WTC11 (cell line): ENCODE measurements around the gene GOLGA5. TPM values are rescaled to one million over a fixed set of nuclear protein-coding genes. Genes with fewer than 3 reads are reported as not detected.
"Not testable (repeated sequence)": the region's sequence is repeated elsewhere in the genome, so short reads cannot be mapped to it uniquely, and the experiment has no call there.

Source experiments
- ATAC-seq: fragments of 200-7000 bp; cut with Tn5 transposase; 2 replicates; pipeline ENCODE4 v1.10.0; 2021; ENCODE audit warnings: mild to moderate bottlenecking, moderate library complexity
- CTCF ChIA-PET: fragments of 300-600 bp; sonication (Branson Sonifier 250); formaldehyde crosslinking; loops from one replicate; lab custom pipeline; 2021; ENCODE audit warnings: antibody characterized with exemption; lab: Charles Lee
- POLR2A ChIA-PET: fragments of 350-600 bp; sonication (Branson Sonifier 250); formaldehyde crosslinking; loops from one replicate; lab custom pipeline; 2021; ENCODE audit warnings: antibody characterized with exemption; lab: Charles Lee
- DNase-seq: peaks from one replicate; pipeline ENCODE4 v3.0.0; 2021; ENCODE audit warnings: low spot score
- H3K27ac Mint-ChIP-seq: 2 replicates; pipeline ENCODE4 v1.8.0; 2021; ENCODE audit warnings: mixed read lengths
- H3K27me3 Mint-ChIP-seq: 2 replicates; pipeline ENCODE4 v1.8.0; 2021; ENCODE audit warnings: low read depth, mild to moderate bottlenecking, moderate library complexity, mixed read lengths
- H3K36me3 Mint-ChIP-seq: 2 replicates; pipeline ENCODE4 v1.8.0; 2021; ENCODE audit warnings: mixed read lengths
- H3K4me1 Mint-ChIP-seq: 2 replicates; pipeline ENCODE4 v1.8.0; 2022; ENCODE audit warnings: mixed read lengths
- H3K4me3 Mint-ChIP-seq: 2 replicates; pipeline ENCODE4 v1.8.0; 2021; ENCODE audit warnings: mild to moderate bottlenecking, moderate library complexity, mixed read lengths
- H3K9me3 Mint-ChIP-seq: 2 replicates; pipeline ENCODE4 v1.8.0; 2021; ENCODE audit warnings: mixed read lengths
- FOXK1 ChIP-seq: sonication (generic); formaldehyde crosslinking; IDR thresholded peaks from 2 replicates; pipeline ENCODE4 v1.8.0; 2022; ENCODE audit warnings: mild to moderate bottlenecking, moderate library complexity, missing genetic modification reagents
- FOXP1 ChIP-seq: sonication (generic); formaldehyde crosslinking; IDR thresholded peaks from 2 replicates; pipeline ENCODE4 v1.8.0; 2022; ENCODE audit warnings: missing genetic modification reagents, mild to moderate bottlenecking, moderate library complexity, borderline replicate concordance
- RORB ChIP-seq: fragments of 250-450 bp; sonication (Bioruptor Pico); IDR thresholded peaks from 2 replicates; pipeline ENCODE4 v1.9.0; 2021; ENCODE audit warnings: mild to moderate bottlenecking
- SOX15 ChIP-seq: fragments of 250-450 bp; sonication (Bioruptor Pico); IDR thresholded peaks from 2 replicates; pipeline ENCODE4 v1.9.0; 2021; ENCODE audit warnings: mild to moderate bottlenecking
- total RNA-seq: library from RNA; stranded (reverse); gene quantifications from 3 replicates; pipeline ENCODE4 v1.2.3, GENCODE V29; 2021
- TF ChIP-seq, protein P1 (sequence below): sonication (generic); formaldehyde crosslinking; conservative IDR thresholded peaks from 2 replicates; pipeline ENCODE4 v1.8.1; 2023; ENCODE audit warnings: mild to moderate bottlenecking, low read depth, missing genetic modification reagents, moderate library complexity
- TF ChIP-seq, protein P2 (sequence below): sonication (generic); formaldehyde crosslinking; IDR thresholded peaks from 2 replicates; pipeline ENCODE4 v1.8.1; 2023; ENCODE audit warnings: mild to moderate bottlenecking, missing genetic modification reagents, moderate library complexity
- TF ChIP-seq, protein P3 (sequence below): sonication (generic); formaldehyde crosslinking; IDR thresholded peaks from 2 replicates; pipeline ENCODE4 v1.8.0; 2022; ENCODE audit warnings: mild to moderate bottlenecking, missing genetic modification reagents
- TF ChIP-seq, protein P4 (sequence below): sonication (generic); formaldehyde crosslinking; IDR thresholded peaks from 2 replicates; pipeline ENCODE4 v1.8.0; 2023; ENCODE audit warnings: missing genetic modification reagents, mild to moderate bottlenecking, borderline replicate concordance
- TF ChIP-seq, protein P5 (sequence below): sonication (generic); formaldehyde crosslinking; IDR thresholded peaks from 2 replicates; pipeline ENCODE4 v1.8.0; 2023; ENCODE audit warnings: mild to moderate bottlenecking, missing genetic modification reagents
- TF ChIP-seq, protein P6 (sequence below): sonication (generic); formaldehyde crosslinking; IDR thresholded peaks from 2 replicates; pipeline ENCODE4 v1.8.1; 2022; ENCODE audit warnings: low read depth, missing genetic modification reagents, borderline replicate concordance

Gene GOLGA5
- total RNA-seq, 1 experiment from 2014 or later = 27.0 TPM

DNA sequence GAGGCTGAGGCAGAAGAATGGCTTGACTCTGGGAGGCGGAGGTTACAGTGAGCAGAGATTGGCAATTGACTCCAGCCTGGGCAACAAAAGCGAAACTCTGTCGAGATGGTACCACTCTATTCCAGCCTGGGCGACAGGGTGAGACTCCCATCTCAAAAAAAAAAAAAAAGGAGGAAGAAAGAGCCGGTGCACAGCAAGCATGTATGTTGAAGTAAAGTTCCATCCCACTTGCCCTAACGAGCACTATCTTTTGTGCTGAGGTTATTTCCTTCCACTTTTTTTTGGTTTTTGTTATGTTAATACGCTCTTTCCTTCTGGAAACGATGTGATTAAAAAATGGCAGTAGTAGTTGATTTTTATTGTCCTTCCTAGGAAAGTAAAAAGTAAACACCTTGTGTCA, 19.5 kb upstream of the GOLGA5 start (continued):
- TF ChIP-seq, protein P1, sequence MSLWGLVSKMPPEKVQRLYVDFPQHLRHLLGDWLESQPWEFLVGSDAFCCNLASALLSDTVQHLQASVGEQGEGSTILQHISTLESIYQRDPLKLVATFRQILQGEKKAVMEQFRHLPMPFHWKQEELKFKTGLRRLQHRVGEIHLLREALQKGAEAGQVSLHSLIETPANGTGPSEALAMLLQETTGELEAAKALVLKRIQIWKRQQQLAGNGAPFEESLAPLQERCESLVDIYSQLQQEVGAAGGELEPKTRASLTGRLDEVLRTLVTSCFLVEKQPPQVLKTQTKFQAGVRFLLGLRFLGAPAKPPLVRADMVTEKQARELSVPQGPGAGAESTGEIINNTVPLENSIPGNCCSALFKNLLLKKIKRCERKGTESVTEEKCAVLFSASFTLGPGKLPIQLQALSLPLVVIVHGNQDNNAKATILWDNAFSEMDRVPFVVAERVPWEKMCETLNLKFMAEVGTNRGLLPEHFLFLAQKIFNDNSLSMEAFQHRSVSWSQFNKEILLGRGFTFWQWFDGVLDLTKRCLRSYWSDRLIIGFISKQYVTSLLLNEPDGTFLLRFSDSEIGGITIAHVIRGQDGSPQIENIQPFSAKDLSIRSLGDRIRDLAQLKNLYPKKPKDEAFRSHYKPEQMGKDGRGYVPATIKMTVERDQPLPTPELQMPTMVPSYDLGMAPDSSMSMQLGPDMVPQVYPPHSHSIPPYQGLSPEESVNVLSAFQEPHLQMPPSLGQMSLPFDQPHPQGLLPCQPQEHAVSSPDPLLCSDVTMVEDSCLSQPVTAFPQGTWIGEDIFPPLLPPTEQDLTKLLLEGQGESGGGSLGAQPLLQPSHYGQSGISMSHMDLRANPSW (CRISPR knock-in tag) = no peak
- no peak for TF ChIP-seq RORB (CRISPR knock-in tag)

DNA sequence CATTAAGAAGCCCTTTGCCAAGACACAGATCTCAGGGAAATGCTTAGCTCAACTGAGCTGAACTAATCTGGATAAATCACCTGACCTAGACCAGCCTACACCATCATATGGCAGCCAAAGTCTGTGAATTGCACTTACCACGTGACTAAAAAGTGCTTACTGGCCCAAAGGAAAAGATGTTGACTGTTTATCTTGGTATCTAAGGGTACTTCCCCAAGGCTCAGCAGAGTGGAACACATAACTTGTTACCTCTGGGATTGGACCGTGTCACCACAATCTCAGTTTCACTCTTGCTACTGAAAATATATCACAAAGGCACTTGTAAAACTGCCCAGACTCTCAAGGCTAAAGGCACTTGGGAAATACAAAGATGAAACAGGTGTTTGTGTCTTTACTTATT, 18.8 kb upstream of the GOLGA5 start:
- ATAC-seq, H3K27ac Mint-ChIP-seq, POLR2A ChIA-PET, DNase-seq, H3K27me3 Mint-ChIP-seq, H3K36me3 Mint-ChIP-seq, H3K4me3 Mint-ChIP-seq, H3K4me1 Mint-ChIP-seq: not testable (repeated sequence)
- H3K9me3 Mint-ChIP-seq = peaks cover 17% of the 10 kb centered on the region
- CTCF ChIA-PET = interaction anchor here (0.6 kb wide), 1 partner anchor 378 kb away, joined by 3 read pairs; no protein-coding TSS in a partner anchor

DNA sequence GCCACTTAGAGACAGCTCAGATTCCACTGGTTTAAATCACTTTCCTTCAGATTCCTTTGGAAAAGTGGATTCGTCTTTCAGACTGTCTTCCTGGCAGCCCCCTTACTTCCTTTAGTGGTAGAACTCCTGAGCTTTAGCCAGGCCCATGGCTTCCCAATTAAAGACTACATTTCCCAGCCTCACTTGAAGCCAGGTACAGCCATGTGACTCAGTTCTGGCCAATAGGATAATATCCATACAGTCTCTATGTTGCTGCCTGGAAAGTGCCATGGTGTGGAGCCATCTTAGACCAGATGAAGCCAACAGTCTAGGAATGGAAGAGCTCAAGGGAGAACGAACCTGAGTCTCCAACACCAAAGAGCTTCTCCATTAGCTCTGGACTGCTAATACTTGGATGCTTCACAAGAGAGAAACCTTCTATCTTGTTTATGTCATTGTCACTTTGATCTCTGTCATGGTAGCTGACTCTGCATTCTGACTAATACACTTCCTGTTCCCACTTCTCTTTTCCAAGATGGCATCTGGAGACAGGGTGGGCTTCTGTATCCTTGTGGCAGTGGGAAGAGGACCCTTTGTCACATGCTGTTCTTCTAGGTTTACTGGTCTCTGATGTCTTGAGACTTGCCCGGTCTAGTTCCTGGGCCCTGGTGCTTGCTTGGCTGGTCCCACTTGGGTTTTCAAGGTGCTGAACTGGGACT, 15.1 kb upstream of the GOLGA5 start:
- POLR2A ChIA-PET = interaction anchor here (0.6 kb wide), 1 partner anchor 1016 kb away, joined by 9 read pairs; no protein-coding TSS in a partner anchor
- H3K9me3 Mint-ChIP-seq = peaks cover 13% of the 10 kb centered on the region; the same call in 1 of the 2 replicates
- TF ChIP-seq, protein P2, sequence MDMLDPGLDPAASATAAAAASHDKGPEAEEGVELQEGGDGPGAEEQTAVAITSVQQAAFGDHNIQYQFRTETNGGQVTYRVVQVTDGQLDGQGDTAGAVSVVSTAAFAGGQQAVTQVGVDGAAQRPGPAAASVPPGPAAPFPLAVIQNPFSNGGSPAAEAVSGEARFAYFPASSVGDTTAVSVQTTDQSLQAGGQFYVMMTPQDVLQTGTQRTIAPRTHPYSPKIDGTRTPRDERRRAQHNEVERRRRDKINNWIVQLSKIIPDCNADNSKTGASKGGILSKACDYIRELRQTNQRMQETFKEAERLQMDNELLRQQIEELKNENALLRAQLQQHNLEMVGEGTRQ = peak; percentile 74
- TF ChIP-seq, protein P3, sequence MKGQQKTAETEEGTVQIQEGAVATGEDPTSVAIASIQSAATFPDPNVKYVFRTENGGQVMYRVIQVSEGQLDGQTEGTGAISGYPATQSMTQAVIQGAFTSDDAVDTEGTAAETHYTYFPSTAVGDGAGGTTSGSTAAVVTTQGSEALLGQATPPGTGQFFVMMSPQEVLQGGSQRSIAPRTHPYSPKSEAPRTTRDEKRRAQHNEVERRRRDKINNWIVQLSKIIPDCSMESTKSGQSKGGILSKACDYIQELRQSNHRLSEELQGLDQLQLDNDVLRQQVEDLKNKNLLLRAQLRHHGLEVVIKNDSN (CRISPR knock-in tag) = peak; percentile 71
- TF ChIP-seq, all 79 proteins: peak for 2; not testable (repeated sequence) for 77
- DNase-seq, H3K4me3 Mint-ChIP-seq, H3K27ac Mint-ChIP-seq, H3K27me3 Mint-ChIP-seq, H3K36me3 Mint-ChIP-seq, CTCF ChIA-PET: not testable (repeated sequence)
- peaks cover 14% of the 10 kb centered on the region for H3K4me1 Mint-ChIP-seq
- peak; percentile 93 for ATAC-seq

DNA sequence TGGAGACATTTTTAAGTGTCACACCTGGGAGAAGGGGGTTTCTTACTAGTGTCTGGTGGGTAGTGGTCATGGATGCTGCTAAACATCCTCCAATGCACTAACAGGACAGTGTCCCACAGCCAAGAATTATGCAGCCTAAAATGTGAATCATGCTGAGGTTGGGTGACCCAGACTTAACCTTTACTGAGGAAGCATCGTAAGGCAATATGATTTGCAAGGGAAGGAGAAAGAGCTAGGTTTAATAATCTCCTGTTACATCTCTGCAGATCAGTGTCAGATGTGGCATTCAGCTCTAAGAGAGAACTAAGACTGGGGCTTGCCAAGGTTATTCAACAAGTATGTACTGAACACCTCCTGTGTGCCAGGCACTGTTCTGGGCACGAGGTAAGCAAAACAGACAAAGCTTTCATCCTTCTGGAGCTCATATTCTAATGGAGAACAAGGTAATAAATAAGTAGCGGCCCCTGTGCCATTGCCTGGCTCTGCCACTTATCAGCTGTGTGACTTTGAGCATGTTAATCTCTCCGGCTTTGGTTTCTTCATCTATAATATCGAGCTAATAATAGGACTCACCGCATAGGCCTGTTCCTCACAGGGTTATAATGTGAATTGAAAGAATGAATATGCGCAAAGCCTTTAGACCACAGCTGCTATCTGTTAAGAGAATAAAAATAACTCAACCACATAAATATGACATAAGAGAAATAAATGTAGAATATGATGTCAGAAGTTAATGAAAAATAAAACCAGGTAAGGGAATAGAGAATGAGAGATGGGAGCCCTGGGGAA, 13.5 kb upstream of the GOLGA5 start:
- Mint-ChIP-seq H3K27me3 (peaks cover 2% of the 10 kb centered on the region), H3K27ac (no peak overlapping the region), H3K36me3 (no peaks in the 10 kb centered on the region), H3K9me3 (peaks cover 13% of the 10 kb centered on the region; the same call in 1 of the 2 replicates), H3K4me1 (peaks cover 7% of the 10 kb centered on the region; the same call in 1 of the 2 replicates), H3K4me3 (no peak overlapping the region)
- ChIA-PET POLR2A (no interaction called here), CTCF (interaction anchor here (1.0 kb wide), 1 partner anchor 94 kb away, joined by 4 read pairs; no protein-coding TSS in a partner anchor)
- no peak for DNase-seq
- ATAC-seq = no peak
- no peak for TF ChIP-seq FOXK1 (CRISPR knock-in tag)
- TF ChIP-seq FOXP1 (CRISPR knock-in tag) = no peak
- TF ChIP-seq, protein P4, sequence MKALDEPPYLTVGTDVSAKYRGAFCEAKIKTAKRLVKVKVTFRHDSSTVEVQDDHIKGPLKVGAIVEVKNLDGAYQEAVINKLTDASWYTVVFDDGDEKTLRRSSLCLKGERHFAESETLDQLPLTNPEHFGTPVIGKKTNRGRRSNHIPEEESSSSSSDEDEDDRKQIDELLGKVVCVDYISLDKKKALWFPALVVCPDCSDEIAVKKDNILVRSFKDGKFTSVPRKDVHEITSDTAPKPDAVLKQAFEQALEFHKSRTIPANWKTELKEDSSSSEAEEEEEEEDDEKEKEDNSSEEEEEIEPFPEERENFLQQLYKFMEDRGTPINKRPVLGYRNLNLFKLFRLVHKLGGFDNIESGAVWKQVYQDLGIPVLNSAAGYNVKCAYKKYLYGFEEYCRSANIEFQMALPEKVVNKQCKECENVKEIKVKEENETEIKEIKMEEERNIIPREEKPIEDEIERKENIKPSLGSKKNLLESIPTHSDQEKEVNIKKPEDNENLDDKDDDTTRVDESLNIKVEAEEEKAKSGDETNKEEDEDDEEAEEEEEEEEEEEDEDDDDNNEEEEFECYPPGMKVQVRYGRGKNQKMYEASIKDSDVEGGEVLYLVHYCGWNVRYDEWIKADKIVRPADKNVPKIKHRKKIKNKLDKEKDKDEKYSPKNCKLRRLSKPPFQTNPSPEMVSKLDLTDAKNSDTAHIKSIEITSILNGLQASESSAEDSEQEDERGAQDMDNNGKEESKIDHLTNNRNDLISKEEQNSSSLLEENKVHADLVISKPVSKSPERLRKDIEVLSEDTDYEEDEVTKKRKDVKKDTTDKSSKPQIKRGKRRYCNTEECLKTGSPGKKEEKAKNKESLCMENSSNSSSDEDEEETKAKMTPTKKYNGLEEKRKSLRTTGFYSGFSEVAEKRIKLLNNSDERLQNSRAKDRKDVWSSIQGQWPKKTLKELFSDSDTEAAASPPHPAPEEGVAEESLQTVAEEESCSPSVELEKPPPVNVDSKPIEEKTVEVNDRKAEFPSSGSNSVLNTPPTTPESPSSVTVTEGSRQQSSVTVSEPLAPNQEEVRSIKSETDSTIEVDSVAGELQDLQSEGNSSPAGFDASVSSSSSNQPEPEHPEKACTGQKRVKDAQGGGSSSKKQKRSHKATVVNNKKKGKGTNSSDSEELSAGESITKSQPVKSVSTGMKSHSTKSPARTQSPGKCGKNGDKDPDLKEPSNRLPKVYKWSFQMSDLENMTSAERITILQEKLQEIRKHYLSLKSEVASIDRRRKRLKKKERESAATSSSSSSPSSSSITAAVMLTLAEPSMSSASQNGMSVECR (CRISPR knock-in tag) = no peak
- TF ChIP-seq, protein P5, sequence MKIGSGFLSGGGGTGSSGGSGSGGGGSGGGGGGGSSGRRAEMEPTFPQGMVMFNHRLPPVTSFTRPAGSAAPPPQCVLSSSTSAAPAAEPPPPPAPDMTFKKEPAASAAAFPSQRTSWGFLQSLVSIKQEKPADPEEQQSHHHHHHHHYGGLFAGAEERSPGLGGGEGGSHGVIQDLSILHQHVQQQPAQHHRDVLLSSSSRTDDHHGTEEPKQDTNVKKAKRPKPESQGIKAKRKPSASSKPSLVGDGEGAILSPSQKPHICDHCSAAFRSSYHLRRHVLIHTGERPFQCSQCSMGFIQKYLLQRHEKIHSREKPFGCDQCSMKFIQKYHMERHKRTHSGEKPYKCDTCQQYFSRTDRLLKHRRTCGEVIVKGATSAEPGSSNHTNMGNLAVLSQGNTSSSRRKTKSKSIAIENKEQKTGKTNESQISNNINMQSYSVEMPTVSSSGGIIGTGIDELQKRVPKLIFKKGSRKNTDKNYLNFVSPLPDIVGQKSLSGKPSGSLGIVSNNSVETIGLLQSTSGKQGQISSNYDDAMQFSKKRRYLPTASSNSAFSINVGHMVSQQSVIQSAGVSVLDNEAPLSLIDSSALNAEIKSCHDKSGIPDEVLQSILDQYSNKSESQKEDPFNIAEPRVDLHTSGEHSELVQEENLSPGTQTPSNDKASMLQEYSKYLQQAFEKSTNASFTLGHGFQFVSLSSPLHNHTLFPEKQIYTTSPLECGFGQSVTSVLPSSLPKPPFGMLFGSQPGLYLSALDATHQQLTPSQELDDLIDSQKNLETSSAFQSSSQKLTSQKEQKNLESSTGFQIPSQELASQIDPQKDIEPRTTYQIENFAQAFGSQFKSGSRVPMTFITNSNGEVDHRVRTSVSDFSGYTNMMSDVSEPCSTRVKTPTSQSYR = no peak
- no peak for TF ChIP-seq SOX15
- TF ChIP-seq, protein P6, sequence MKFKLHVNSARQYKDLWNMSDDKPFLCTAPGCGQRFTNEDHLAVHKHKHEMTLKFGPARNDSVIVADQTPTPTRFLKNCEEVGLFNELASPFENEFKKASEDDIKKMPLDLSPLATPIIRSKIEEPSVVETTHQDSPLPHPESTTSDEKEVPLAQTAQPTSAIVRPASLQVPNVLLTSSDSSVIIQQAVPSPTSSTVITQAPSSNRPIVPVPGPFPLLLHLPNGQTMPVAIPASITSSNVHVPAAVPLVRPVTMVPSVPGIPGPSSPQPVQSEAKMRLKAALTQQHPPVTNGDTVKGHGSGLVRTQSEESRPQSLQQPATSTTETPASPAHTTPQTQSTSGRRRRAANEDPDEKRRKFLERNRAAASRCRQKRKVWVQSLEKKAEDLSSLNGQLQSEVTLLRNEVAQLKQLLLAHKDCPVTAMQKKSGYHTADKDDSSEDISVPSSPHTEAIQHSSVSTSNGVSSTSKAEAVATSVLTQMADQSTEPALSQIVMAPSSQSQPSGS (CRISPR knock-in tag) = no peak
